ENCODE measurements around the gene ASB13. TPM values are rescaled to one million over a fixed set of nuclear protein-coding genes. Genes with fewer than 3 reads are reported as not detected.

The ASB13 gene
- total RNA-seq, 1 donor from 2014 or later, result 16.6 TPM

DNA sequence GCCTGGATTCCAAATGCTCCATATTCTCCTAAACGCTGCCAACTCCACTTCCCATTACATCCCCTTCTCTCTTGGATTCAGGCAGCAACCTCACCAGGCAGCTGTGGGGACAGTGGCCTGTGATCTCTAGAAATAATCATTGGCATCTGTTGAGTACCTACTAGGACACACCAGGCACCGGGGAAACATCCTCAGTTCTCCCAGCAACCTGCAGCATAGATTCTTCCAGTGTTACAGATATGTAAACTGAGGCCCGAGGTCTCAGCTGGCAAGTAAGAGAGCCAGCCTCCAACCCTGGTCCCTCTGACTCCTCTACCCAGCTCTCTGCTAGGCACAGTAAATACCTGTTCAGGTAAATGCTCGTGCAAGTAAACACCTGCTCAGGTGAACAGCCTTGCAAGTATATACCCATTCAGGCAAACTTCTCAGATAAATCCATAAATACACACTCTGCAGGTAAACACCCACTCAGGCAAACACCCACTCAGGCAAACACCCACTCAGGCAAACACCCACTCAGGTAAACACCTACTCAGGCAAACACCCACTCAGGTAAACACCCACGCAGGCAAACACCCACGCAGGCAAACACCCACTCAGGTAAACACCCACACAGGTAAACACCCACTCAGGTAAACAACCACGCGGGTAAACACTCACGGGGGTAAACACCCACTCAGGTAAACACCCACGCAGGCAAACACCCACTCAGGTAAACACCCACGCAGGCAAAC is 18.7 kb downstream of the ASB13 start:
- DNase-seq (ENCODE audit: low read depth), result no peak

DNA sequence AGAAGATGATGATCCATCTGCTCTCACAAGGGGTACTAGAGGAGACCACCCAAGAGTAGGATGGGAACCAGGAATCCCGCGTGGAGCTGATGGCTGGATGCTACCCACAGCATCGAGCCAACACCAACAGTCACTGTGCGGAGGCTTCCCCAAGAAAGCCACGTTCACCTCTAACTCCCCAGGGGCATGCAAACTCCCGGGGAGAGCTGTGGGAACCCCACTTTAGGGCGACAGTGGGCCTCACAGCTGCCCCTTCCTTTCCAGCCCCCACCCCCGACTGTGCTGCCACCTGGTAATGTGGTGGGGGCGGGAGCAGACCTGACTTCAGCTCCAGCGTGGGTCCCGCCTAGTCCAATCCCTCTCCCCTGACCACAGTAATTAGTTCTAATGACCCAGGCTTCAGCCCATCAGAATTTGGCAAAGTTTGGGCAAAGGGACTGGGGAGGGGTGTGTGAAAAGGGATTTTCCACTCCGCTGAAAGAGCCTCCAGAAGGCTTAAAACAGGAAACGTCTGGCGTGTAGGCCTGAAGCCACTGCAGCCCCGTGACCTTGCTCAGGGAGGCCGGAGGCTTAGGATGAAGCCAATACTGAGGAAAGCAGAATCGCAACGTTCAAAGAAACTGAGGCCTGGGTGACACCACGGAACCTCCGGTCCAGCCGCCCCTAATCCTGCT is 20.3 kb downstream of the ASB13 start:
- DNase-seq (ENCODE audit: low read depth), result no peak

DNA sequence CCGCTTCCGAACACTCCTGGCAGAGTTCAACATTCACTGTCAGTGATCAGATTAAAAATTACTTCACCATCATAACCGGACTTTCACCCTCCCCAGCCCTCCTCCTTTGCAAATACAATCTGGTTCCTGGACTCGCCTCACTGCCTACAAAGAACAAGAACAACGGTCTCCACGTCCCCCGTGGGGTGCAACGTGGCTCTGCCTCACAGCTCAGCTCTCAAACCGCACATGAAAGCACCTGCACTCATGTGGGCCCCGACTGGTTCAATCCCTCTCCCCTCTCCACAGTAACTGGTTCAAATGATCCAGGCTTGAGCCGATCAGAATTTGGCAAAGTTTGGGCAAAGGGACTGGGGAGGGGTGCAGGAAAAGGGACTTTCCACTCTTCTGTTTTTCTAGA is 21.0 kb downstream of the ASB13 start:
- peak; percentile 15 for DNase-seq (ENCODE audit: low read depth)

DNA sequence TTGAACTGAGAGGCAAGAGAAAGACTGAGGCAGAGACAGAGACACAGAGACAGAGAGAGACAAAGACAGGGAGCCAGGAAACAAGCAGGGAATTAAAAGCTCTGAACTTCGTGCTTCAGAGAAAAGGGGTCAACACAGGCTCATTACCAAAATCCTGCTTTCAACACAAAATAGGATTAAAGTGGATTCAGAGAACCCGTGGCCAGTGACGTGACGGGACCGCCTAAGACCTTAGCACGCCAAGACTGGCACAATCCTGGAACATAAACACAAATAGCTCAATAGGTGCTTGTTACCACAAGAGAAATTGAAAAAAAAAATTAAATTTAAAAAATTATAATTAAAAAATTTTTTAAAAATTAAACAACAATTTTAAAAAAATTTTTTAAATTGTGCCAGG is 21.5 kb downstream of the ASB13 start:
- DNase-seq (ENCODE audit: low read depth), result no peak

DNA sequence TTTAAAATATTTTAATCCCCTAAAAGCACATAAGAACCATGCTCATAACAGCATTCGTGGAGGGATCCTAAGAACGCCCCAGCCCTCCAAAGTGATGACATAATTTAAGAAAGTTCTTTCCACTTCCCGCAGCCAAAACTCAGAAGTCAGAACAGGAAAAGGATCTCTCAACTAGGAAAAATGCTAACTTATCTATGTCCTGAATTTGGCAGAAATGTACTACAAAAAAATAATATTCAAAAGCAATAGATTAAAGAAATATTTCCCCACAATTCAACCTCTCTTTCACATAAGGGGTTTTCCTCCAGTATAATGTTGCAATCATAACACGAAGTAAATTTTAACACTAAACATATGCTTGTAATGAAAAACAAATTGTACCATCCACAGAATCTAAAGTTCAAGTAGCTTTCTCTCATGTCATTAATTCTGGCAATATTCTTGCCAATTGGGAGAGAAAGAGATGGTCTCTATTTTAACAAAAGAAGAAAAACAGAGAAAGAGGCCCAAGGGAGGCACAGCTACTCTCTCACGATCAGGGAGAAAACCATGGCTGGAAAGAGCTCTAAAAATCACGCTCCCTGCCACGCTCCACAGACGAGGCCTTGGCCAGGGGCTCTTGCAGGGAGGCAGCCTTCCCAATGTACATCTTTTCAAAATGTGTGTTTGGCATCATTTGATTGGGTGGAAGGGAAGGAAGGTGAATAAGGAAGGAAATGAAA is 22.9 kb downstream of the ASB13 start:
- DNase-seq (ENCODE audit: low read depth), result no peak

DNA sequence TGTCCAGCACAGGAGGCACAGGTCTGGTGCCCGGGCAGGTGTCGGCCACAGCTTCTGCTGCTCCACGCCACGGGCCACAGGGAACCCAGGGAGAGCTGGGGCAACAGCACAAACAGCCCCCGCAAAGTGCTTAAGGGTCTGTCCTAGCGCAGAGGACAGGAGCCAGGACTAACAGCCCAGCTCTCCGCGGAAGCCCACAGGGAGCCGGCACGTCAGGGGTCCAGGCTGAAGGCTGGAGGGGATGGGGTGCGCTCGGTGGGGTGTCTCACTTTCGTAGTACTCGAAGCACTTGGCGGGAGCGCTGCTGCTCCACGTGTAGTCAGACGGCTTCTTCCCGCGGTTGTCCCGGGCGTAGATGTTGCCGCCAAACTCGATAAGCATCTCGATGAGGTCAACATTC is 24.9 kb downstream of the ASB13 start:
- DNase-seq (ENCODE audit: low read depth), result no peak

DNA sequence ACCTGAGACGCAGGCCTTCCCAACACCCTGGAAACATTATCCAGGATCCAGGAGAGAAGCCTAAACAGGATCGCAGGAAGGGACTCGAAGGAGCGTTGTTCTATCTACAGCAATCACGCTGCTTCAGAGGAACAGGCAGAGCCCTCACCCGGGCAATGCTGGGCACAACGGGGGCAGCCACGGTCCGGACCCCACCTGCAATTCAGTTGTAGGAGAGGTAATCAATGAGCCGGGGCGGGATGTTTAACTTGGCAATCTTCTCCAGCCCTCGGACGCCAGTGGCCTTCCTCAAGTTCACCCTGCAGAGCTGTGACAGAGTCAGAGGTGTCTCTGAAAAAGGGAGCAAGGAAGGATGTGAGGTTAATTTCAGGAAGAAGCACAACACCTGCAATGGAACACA is 25.9 kb downstream of the ASB13 start:
- no peak for DNase-seq (ENCODE audit: low read depth)

DNA sequence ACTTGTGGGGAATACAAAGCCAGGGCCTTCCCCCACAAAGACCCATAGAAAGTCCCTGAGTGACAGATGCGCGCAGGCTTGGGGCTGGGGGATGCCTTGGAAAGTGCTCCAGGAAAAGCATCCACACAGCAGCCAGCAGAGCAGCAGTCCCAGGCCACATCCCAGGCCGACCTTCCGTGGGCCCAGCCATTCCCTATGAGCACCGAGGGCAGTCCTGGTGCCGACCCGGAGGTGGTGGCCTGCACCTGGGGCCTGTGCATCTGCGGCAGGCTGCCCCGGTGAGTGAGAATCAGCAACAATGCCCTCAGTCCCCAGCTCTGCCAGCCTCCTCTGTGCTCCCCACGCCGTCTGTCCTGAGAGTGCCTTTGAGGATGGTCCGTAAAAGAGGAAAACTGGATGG is 26.4 kb downstream of the ASB13 start:
- DNase-seq (ENCODE audit: low read depth), result no peak

DNA sequence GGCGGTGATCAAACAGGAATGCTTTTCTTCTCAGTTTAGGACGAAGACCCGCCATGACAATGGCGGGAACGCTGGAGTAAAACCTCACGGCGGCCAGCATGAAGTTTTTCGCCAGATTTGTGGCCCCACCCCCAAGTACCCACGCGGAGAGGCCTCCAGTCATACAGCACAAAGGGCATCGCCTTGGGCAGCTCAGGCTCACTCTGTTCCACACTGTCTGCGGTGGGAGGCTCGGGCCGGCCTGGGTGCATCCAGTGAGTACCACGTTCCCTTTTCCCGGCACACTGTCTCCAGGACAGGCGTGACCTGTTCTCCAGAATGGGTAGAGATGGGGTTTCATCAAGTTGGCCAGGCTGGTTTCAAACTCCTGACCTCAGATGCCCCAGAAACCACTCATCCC is 27.3 kb downstream of the ASB13 start:
- no peak for DNase-seq (ENCODE audit: low read depth)

DNA sequence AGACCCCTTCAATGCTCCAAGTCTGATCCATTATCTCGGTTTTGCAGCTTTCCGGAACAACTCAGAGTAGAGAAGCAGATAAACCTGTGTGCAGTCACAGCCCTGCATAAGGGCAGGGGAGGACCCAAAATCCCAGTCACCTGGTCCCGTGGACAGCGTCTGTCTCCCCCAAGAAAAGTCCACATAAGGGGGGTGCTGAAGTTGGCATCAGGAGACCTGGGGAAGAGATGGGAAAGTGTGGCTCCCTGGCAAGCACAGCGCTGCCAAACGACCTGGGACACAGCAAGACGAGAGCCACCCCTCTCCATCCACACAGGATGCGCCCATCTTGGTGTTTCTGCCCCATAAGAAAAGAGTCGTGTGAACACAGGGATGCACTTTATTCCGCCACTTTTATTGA is 27.9 kb downstream of the ASB13 start:
- DNase-seq (ENCODE audit: low read depth), result no peak

DNA sequence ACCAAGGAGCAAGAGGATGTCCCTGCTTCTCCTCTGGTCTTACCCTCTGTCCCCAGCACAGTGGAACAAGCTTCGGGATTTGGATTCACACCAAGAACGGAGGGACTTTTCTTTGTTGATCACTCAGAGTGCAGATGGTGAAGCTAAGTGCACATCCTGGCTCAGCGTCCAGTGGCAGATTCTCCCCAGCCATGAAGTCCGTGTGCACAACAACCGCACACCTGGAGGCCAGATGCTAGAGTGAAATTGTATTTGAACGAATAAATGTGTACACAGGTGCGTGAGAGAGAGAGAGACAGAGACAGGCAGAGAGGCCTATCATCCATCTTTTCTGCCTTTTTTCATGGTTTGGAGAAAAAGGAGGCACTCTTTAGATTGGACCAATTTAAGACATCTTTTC is 31.5 kb downstream of the ASB13 start:
- no peak for DNase-seq (ENCODE audit: low read depth)

DNA sequence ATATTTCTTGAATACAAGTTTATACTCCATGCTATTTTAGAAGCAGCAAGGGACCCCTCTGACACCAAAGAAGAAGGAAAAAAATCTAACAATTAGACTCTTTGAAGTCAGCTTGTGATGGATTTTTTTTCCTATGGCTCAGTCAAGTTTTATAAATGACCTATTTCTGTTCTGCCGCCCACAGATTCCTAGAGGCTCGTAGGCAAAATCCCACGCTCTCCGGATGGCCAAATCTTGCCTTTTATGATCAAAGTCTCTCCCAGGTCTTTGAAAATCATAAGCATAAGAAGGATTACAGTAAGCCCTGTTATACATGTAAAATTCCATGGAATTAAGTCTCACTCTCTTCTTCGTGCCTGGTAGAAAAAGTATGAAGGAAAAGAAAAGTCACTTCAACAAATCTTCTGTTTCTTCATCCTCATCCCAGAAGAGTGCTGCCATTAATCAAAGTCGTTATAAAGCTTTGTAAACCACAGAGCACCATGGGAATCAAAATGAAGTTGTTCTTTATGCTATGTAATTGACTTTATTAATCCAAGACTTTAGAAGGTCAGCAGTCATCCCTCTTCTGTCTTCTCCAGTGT is 33.1 kb downstream of the ASB13 start:
- no peak for DNase-seq (ENCODE audit: low read depth)

DNA sequence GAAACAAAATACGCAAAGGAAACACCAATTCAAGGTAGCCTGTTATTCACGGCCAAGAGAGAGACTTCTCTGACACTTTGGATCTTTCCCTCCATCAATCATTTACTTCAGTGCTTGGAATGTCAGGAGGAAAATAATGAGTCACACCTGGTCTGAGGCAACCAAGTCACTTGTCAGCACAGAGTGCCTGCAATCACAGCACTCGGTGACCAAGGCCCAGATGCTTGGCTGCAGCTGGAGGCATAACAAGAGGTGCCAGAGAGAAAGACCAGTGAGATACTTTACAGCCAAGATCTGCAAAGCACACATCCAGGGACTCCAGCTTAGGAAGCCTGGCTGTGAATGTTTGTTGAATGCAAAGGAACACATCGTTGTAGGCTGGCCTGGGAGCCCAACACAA is 33.9 kb downstream of the ASB13 start:
- peak; percentile 98 for DNase-seq (ENCODE audit: low read depth)

DNA sequence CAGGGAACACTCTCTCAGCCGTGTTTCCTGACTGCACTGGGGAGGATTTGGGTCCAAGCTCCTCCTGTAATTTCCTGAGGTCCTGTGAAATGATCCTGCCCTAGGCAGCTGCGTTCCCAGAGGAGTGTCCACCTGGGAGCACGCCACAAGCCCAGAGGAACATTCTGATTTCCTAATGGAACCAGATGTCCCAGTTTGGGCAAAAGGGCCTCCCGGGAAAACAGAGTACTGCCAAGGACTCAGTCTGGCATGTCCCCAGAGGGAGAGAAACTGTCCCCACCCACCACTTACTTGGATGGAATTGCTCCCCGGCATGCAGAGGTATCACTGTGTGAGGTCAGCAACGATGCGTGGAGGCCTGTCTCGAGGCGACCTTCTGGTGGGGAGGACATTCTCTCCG is 34.5 kb downstream of the ASB13 start:
- no peak for DNase-seq (ENCODE audit: low read depth)

DNA sequence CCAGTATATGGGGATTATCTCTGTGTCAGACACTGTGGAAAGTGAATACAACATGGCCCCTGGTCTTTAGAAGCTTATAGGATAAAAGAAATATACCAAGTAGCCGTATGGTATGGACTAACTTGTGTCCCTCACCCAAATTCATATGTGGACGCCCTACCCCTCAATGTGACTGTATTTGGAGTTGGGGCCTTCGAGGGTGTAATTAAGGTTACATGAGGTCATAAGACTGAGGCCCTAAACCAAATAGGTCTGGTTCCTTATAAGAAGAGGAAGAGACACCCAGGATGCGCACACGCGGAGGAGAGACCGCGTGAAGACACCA is 36.3 kb downstream of the ASB13 start:
- no peak for DNase-seq (ENCODE audit: low read depth)

DNA sequence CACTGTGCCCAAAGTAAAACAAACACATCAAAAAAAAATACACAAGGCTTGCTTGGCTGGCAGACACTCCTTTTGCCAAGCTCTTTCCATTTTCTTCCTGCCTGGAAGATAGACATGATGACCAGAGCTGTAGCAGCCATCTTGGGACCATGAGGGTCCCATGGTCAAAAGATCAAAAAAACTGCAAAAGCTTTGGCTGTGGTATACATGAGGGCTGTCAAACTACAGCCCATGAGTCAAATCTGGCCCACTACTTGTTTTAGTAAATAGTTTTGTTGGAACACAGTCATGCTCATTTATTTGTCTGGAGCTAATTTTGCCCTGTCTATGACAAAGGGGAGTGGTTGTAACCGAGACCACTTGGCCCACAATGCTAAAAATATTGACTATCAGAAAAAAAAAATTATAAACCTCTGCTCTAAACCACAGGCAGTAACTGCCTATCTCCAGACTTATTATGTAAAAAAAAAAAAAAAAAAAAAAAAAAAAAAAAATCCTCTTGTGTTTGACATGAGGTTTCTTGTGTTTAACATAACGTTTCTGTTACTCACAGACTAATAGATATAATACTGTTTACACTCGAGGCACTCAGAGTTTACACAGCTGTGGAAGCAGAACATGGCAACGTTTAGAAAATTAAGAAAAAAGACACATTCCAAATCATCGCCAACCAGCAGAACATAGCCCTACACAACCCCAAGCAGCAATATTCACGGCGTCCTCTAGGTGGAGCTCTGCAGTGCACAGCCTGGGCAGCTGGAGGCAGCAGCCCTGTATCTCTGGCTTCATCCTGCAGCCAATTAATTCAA is 36.9 kb downstream of the ASB13 start:
- peak; percentile 59 for DNase-seq (ENCODE audit: low read depth)

DNA sequence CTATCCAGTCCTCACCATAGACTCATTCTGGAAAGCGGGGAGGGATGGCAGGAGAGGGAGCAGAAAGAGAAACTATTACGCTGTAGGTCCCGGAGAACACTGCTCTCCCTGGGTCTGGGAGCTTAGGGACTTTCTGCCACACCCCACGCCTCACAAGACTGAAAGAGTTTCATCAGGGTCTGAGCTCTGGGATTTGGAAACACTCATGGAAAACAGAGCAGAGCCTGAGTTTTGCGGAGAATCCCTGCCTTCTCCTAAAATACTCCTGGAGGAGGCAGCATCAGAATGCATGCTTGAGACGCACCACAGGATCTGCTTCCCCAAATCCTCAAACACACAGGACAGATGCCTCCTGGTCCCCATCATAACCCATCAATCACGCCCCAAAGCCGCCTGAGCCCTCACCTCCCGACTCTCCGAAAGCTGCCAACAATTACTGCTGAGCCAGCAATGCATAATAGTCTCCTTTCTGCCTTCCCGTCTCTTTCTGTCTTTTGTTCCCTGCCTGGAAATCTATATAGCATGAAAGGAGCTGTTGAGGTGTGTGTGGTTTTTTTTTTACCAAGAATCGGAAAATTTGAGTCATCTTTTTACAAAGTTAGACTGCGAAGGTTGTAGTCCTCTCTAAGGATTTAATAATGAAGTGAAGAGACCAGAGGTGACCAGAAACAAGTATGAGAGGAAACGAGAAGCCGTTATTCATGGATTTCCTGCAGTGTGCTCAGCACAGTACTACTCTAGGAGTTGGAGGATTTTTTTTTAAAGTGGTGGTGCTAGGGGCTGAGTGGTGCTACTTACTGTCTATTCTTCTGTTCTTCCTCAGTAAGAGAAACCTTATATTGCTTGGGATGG is 37.7 kb downstream of the ASB13 start:
- DNase-seq (ENCODE audit: low read depth), result no peak

DNA sequence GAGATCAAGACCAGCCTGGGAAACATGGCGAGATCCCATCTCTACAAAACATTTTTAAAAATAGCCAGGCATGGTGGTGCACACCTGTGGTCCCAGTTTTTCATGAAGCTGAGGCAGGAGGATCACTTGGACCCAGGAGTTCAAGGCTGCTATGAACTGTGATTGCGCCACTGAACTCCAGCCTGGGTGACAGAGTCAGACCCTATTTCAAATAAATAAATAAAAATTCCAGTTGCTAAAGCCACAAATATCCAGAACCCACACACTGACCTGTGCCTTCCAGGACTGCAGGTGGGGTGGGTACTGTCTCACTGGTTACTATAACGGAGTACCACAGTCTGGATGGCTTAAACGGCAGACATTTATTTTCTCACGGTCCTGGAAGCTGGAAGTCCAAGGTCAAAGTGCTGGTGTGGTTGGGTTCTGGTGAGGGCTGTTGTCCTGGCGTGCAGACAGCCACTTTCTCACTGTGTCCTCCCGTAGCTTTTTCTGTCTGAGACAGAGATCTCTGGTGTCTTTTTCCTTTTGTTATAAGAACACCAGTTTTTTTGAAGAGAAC is 38.8 kb downstream of the ASB13 start:
- no peak for DNase-seq (ENCODE audit: low read depth)

DNA sequence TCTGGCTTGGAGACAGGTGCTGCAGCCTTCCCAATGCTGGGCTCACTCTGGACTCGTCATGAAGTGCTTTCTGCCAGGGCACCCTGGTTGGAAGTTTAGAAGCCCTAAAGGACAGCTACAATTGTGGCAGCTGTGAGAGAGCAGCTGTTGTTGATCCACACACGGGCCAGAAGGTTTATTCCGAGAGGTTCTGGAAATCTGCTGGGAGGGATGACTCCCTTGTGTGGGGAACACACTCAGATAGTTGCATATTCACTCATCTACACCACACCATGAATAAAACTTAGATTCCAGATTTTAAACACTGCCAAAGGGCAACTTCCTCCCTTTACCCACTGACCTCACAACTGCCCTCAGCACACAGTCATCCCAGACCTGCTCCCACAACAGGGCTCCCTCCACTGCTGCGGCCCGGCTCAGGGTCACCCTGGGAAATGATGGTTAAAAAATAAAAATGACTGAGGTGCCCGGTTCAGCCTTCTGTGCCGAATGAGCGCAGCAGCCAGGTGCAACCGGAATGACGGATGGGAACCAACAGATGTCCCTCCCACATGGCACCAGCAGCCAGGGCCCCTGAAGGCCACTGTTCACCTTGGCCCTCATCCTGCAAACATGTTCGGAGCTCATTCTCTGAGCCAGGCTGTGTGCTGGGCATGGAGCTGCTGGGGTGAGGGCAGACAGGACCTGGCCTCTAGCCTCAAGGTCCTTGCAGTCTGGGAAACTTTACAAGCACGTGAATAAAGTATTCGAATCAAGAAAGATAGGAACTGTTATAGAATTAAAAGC is 40.2 kb downstream of the ASB13 start:
- DNase-seq (ENCODE audit: low read depth), result no peak

DNA sequence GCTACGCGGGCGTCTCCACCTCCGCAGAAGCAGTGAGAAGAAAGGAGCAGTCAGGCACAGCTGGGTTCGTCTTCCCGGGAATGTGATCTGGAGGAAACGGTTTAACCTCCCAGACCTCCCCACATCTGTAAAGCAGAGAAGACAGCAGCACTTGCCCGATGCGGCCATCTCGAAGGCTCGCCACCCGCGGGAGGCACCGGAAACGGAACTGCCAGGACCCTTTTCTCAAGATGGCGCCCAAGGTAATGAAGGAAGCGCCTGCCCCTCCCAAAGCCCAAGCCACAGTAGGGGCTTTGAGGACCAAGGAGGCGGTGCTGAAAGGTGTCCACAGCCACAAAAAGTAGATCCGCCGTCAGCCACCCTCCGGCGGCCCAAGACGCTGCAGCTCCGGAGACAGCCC is 41.7 kb downstream of the ASB13 start:
- DNase-seq (ENCODE audit: low read depth), result no peak
